Fibroblast of skin of right quadriceps (primary cell): ENCODE data around the gene CEP19.
A peak's percentile ranks its signal among the peaks of the same experiment; 100 is the strongest.
"Not testable (repeated sequence)": the region's sequence is repeated elsewhere in the genome, so short reads cannot be mapped to it uniquely, and the experiment has no call there.

Source experiments
- DNase-seq: peaks from one replicate; pipeline ENCODE4 v3.0.0-alpha.2; 2013

The CEP19 gene, protein sequence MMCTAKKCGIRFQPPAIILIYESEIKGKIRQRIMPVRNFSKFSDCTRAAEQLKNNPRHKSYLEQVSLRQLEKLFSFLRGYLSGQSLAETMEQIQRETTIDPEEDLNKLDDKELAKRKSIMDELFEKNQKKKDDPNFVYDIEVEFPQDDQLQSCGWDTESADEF

DNA sequence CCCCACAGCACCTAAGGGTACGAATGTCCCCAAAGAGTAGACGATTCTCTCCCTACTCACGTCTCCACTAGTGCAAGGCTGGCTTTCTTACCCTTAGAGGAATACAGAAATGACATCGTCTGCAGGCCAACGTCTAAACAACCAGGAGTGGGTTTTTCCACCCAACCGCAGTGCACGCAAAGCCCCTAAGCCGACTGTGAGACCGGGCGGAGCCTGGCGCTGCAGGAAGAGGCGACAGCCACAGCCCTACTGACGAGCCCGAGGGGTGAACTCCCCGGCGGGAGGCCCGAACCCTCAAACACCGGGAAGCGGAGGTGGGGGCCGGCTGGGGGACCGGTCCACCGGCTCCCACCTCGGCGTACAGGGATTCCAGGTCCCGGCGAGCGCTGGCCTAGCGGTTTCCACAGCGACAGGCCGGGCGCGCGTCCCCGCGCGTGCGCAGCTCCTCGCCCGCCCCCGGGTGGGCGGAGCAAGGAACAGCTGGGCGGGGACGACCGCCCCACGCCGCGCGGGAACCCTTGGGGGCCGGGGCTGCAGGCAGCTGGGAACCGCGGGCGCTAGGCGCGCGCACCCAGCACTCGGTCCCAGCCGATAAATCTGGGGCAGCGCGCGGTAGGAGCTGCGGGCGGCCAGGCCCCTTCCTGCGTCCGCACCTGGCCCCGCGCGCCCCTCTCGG is at the start of gene CEP19, which contains the start of gene PIGX:
Gene CEP19 (minus strand): TSS at position 413 of the 676 bp plus-strand sequence. CDS start 3,593 bp downstream, outside the sequence.
Gene PIGX (plus strand): TSS at position 540 of the 676 bp plus-strand sequence.
- DNase-seq, result peak; percentile 82

DNA sequence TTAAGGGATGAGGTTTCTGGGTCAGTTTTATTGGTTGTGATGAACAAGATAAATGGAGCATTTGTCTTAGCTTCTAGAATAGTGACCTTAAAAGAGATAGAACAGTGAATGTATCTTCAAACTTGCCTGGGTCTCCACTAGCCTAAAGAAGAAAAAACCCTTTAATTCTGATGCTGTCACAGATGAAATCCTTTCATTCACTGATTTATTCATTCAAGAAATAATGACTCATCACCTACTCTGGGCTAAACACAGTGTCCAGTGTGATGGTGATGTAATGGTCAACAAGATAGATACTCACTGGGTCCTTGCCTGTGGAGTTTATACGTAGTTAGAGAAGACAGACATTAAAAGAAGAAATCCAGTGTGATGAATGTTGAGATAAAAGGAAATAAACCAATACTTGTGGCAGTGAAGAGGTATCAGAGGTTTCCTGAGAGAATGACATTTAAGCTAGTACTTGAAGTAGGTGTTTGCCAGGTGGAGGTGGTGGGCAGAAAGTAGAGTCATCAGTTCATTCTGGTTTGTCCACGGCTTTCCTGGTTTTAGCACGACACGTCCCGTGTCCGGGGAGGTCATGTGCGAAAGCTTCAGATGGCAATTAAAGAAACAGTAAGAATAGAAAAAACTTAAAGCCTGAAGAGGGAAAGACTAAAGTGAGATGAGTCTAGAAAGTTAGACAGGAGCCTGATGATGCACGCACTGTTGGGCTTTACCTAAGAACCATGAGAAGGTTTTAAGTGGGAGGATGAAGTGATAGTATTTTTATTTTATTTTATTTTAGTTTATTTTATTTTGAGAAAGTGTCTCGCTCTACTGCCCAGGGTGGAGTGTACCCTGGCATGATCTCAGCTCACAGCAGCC is 46.1 kb upstream of the CEP19 start:
- no peak for DNase-seq

DNA sequence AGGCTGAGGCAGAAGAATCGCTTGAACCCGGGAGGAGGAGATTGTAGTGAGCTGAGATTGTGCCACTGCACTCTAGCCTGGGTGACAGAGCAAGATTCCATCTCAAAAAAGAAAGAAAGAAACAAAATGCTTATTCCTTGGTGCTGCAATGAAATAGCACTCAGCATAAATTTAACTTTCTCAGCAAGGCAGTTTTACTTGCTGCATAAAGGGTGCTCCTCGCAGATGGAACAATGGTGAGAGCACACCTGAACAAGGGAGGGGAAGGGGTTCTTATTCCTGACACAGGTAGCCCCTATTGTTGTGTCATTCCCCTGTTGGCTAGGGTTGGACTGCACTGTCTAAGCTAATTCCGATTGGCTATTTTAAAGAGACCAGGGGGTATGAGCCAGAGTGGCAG is 44.7 kb upstream of the CEP19 start:
- no peak for DNase-seq

DNA sequence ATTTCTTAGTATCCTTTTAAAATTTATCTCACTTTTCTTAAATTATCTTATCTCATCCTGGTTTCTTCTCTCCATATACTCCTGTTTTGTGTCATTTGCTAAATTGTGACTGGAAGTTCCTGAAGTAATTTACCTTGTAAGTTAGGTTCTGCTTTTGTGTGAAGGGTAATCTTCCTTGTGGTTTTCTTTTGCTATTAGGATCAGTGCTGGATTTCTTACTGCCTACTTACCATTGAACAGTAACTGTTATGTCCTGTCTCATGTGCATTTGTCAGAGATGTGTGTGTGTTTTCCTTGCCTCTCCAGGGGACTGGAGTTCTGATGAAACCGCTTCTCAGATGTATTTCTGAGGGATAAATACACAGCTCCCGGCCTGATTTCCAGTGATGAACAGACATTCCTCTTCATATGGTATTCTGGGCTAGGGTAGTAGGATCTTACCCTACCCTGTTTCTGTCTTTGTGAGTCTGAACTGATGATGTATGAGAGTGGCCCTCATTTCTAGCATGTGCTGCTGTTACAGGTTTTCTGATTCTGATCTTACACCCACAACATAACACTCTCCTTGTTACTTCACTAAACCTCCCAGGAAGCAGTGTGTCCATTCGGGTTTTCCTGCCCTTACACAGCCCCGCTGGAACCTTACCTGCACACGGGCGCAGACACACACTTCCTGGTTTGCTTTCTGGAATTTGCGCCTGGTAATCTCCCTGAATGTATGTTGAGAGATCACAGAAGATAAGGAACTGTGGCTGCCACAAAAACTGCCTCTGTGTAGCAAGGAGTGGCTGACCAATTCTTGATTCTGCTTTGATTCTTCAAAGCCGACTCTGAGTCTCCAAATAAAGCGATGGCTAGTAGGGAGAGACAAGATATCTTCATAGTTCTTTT is 42.3 kb upstream of the CEP19 start:
- DNase-seq, result no peak

DNA sequence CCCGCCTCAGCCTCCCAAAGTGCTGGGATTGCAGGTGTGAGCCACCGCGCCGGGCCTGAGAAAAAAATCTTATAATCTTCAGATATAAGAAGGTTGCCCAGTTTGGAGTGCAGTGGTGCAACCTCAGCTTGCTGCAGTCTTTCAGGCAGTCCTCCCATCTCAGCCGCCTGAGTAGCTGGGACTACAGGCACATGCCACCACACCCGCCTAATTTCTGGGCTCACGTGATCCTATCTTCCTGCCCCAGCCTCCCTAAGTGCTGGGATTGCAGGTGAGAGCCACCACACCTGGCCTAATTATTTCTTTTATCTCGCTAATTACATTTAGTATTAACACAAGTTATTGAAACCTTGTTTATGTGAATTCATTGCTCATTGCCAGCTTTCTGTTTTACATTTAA is 41.2 kb upstream of the CEP19 start:
- no peak for DNase-seq

DNA sequence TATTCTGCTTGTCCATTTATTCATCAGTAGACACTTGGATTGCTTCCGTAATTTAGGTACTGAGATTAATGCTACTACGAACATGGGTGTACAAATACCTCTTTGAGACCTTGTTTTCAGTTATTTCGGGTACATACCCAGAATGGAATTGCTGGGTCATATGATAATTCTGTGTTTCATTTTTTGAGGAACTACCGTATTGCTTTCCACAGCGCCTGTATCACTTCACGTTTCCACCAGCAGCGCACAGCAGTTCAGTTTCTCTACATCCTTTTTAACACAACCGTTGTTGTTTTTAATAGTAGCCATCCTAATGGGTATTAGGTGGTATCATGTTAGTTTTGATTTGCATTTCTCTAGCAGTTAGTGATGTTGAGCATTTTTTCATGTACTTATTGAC is 37.1 kb upstream of the CEP19 start:
- no peak for DNase-seq

DNA sequence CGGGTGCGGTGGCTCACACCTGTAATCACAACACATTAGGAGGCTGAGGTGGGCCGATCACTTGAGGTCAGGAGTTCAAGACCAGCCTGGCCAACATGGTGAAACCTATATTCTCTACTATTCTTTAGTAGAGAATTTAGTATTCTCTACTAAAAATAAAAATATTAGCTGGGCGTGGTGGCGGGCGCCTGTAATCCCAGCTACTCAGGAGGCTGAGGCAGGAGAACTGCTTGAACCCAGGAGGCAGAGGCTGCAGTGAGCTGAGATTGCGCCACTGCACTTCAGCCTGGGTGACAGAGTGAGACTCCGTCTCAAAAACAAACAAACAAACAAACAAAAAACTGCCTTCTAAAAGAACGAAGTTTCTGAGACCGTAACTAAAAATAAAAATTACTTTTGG is 31.5 kb upstream of the CEP19 start:
- DNase-seq, result not testable (repeated sequence)

DNA sequence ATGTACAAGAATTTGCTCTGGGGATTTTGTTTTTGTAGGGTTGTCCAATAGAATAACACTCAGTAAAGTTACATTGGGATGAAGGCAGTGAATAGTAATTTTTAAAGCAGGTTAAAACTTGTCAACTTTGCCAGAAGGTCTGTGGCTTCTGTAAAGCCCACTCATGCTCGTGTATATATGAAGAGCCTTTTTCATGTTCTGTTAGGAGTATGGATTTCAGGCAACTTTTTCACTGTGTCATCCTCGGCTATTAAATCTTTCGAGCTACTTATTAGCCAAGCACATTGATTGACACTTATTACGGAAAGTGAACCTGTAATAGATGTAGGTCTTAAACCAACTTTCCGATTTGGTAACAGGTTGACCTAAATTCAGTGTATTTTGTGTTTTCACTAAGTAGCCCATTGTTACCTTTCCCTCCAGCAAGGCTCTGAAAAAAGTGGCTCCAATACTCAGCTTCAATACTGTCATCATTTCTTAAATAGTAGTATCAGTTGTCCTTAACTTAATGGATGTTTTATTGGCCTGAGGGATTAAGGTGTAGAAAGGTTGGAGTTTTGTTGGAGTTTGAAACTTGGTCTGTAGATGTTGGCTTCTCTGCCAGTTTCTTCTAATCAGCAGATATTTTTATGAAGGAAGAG is 29.3 kb upstream of the CEP19 start:
- no peak for DNase-seq

DNA sequence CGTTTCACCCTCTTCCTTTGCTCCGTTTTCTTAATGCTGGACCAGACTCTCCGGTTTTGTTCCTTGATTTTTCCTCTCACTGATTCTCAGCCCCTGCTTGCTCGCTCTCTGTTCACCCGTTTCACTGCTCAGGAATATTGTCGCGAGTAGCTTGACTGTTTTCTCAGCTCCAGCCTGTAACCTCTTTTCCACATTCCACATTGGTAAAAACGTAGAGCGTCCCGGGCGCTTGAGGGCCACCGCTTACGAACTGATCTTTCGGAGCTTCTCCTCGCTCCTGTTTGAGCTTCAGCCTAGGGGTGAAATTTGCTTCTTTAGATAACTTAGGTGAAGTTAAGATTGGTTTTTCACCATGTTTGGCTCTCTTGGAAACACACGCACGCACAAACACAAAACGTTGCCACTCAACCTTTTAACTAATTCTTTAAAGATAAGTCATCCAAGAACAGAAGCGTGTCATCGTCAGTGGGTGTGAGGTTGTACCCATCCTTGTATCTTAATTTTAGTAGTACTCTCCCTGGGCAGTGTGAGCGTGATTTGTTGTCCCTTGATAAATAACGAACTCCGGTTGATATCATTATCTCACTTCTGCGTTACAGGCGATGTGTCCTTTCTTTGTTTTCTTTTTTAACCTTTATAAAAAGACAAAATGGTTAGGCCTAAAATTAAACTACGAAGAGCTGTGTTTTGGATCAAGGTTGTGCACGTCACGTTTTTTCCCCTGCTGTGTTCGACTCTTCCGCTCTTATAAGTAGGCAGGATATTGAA is 28.6 kb upstream of the CEP19 start:
- peak; percentile 51 for DNase-seq

DNA sequence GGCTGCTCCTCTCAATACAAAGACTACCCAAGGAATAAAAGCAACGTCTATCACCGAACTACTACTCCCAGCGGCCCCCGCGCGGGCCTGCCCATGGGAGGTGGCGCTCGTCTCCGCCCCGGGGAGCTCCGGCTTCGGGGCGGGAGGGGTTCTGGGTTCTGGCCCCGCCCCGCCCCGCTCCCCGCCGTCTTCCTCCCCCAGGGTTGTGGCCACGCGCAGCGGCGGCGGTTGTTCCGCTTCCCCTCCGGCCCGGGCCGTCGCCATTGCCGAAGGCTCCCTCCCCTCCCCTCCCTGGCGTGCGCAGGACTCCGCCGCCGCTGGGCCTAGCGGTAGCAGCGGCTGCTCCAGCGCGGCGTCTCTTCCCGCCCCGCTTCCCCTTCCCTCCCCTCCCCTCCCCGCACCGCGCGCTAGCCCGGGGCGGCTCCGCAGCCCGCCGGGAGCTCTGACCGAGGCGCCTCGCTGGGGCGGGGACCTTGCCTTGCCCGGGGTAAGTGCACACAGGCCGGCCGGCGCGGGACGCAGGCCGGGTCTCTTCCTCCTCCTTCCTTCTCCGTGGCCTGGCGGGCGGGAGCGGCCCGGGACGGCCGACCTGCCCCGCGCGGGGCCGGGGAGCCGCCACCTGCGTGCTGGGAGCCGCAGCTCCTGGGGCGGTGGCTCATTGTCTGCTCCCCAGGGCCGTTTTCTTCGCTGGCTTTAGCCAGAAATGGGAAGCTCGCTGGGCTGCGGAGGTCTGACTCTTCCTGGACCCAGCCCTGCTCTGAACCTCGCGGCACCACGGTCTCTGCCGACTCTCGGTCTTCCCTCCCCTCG is 27.8 kb upstream of the CEP19 start, which contains the start of gene PAK2:
Gene PAK2 (plus strand): TSS at position 187 of the 810 bp plus-strand sequence. CDS start 42,790 bp downstream, outside the sequence.
- peak; percentile 88 for DNase-seq

DNA sequence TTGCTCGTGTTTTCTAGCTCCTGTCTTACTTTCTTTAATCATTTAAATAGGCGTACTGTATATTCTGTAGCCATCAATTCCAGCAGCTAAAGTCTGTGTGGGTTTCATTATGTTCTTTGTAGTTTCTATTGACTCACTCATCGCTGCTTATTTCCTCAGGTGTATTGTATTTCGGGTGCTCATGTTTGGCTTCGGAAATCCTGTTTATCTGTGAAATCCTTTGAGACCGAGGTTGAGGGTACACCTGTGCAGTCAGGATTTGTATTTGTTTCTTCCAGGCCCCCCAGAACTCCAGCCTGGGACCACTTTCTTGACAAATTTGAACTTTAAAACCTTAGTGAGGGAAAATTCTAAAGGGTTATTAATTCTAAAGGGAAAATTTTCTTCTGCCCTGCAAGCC is 25.6 kb upstream of the CEP19 start:
- DNase-seq, result no peak

DNA sequence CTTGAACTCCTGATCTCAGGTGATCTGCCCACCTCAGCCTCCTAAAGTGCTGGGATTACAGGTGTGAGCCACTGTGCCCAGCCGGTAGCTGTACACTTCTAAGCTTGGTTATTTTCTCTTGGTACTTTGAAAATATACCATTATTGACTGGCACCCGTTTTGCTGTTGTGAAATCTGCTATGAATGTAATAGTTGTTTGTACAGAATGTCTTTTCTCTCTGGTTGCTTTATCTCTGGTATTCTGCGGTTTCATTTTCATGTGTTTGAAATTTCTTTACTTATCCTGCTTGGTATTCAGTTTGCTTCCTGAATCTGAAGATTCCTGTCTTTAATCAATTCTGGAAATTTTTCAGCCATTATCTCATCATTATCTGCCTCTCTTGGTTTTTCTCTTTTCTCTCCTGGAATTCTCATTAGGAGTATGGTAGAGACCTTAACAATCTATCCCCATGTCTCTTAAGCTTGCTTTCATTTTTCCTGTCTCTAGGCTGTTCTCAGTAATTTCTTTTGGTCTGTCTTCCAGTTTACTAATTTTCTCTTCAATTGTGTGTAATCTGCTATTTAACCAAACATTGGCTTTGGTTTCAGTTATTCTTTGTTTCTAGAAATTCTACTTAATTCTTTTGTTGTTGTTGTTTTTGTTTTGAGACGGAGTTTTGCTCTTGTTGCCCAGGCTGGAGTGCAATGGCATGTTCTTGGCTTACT is 24.8 kb upstream of the CEP19 start:
- DNase-seq, result no peak

DNA sequence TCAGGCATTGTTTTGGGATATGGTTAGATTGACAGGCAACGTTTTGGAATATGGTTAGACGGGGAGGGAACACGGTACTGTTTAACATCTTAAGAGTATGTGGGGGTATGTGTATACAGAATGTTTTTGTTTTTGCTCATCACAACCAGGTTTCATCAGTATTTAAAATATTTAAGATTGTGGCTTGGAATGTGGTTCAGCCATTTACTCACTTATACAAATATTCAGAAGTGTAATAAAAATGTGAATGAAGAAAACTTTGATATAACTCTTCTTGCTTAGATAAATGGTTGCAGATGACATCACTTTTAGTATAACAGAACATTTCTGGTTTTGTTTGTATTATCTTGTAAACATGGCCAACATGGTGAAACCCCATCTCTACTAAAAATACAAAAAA is 23.7 kb upstream of the CEP19 start:
- peak; percentile 62 for DNase-seq

DNA sequence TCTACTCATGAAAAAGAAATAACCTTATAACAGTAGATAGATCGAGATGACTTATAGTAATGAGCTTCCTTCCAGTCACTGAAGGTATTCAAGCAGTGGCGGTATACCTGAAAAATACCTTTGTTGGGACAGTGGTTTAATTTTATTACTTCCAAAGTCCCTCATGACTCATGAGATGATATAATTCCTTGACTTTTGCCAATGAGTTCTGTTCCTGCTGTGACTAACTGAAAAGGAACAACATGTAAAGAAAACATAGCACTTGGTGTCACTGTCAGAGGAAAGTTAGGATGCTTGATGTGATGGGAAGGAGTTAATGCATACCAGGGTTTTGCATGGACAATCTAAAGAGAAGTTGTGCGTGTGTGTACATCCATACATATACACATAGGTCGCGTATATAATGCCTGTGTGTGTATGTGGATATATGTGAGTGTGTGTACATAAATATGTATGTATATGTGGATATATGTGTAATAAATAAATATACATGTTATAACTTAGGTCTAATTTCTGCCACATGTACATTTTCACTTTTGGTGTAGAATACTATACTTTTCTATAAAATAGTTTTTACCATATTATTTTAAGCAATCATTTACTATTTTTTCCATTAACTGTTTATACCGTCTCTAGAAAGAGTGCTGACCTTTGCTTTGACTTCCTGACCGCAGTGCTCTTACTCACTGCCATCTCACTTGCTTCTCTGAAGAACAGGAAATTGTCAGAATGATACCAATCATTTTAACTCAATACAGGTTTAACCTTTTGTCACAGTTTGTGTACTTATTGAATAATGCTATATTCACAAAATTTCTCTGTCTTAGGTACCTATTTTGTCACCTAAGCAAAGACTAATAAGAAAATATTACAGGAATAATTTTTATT is 15.0 kb upstream of the CEP19 start:
- peak; percentile 11 for DNase-seq

DNA sequence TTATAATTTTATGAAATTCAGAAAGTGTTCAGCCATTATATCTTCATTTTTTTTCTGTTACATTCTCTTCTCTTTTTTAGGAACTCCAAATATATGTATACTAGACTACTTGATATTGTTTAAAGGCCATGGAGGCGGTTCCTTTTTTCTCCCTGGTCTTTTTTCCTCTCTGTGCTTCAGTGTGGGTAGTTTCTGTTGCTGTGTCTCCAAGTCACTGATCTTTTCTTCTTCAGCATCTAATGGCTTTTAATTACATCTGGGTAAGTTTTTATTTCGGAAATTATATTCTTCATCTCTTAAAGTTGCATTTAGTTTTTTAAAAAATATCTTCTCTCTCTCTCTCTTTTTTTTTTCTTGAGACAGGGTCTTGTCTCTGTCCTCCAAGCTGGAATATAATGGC is 9.0 kb upstream of the CEP19 start:
- DNase-seq, result no peak

DNA sequence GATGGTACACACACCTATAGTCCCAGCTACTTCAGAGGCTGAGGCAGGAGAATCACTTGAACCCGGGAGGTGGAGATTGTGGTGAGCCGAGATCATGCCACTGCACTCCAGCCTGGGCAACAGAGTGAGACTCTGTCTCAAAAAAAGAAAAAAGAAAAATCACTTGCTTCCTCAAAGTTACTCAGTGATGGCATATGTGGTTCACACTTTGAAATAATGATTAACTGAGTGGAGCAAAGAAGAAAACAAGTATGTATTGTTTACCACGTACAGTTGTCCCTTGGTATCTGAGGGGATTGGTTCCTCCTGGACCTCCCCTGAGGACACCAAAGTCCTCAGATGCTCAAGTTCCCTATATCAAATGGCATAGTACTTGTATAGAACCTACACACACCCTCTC is 5.1 kb upstream of the CEP19 start:
- not testable (repeated sequence) for DNase-seq

DNA sequence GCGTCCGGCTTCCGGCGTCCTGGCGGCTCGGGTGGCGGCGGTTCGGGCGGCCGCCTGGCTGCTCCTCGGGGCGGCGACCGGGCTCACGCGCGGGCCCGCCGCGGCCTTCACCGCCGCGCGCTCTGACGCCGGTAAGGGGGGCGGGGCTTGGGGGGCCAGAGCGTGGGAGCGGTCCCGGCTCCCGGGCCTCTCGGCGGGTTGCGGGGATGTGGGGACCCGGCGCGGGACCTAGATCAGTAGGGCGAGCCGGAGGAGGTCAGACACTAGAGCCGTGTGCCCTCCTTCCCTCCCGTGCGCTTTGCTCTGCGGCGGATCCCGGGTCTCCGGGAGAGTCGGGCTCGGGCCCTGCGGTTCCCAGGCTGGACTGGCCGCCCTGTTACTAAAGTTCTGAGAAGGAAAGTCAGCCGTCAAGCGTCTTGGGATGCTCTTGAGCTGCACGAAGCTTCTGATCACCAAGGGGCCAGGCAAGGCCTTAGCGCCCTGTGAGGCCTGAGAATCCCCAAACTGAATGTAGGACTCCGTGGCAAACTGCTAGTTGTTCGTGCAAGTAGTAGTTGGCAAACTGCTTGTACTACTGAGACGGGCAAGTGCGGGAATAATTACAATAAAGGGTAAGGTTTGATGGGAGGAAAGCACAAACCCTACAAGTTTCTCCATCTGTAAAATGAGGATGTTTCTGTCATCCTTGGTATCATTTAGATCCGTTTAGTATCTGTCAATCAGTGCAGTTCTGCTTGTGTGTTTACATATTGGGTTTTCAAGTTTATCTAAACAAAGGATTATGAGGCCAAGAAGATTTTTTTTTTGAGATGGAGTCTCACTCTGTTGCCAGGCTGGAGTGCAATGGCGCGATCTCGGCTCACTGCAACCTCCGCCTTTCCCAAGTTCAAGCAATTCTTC is 714 bp upstream of the CEP19 start:
- DNase-seq, result peak; percentile 44

DNA sequence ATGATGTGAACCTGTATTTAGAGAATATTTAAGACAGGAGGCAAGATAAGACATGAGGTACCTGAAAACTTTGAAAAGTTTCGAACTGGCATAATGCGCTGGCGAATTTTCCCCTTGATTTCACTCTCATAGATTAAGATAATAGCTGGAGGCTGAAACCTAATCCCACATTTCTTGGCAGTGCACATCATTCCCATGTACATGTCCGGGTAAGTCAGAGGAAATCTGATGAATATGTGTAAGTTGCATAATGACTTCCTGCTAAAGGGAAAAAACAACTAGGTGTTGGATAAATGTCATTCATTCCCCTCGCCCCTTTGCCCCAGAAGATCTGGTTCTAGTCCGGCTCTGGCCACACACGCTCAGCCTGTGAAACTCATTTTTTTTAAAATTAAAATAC is 3.6 kb downstream of the CEP19 start:
- DNase-seq, result no peak
